Hematopoietic multipotent progenitor cell treated with erythropoietin and hydrocortisone succinate and interleukin-3 and kit ligand, for 8 days (in vitro differentiated cells): ENCODE results near the gene NOX4.
"Not testable (repeated sequence)": the region's sequence is repeated elsewhere in the genome, so short reads cannot be mapped to it uniquely, and the experiment has no call there.

ENCODE experiments used
- DNase-seq: peaks from one replicate; pipeline ENCODE4 v3.0.0-alpha.2; 2015

NOX4 gene

GRCh38 chr11:89457190-89457589, 34.0 kb downstream of the NOX4 start:
- no peak for DNase-seq

GRCh38 chr11:89456681-89457080, 34.5 kb downstream of the NOX4 start:
- no peak for DNase-seq

- no peak for DNase-seq
These were observed 38.4 kb downstream of the NOX4 start for GRCh38 chr11:89452780-89453179.

- DNase-seq: no peak
These were observed 43.3 kb downstream of the NOX4 start for GRCh38 chr11:89447845-89448244.

GRCh38 chr11:89443361-89444322, 47.5 kb downstream of the NOX4 start:
- no peak for DNase-seq

- no peak for DNase-seq
These were observed 48.4 kb downstream of the NOX4 start for GRCh38 chr11:89442801-89443200.

GRCh38 chr11:89441606-89442005, 49.6 kb downstream of the NOX4 start:
- DNase-seq: no peak

DNA sequence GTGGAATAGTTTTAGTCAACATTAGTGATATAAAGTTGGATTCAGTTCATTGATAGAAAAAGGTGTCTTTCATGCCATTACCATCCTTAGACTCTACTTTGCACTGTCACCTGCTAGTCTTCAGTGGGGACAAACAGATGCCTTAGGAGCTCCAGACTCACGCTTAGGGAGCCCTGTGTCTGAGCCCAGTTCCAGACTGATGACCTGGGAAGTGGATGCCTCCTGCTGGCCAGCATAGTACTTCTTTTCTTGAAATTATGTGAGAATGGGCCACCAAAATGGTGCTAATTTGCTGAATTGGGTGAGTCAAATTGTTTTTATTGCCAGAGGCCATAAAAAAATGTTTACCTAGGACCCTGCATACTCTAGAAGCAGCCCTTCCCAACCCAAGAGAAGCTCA, 53.9 kb downstream of the NOX4 start:
- DNase-seq: no peak

DNA sequence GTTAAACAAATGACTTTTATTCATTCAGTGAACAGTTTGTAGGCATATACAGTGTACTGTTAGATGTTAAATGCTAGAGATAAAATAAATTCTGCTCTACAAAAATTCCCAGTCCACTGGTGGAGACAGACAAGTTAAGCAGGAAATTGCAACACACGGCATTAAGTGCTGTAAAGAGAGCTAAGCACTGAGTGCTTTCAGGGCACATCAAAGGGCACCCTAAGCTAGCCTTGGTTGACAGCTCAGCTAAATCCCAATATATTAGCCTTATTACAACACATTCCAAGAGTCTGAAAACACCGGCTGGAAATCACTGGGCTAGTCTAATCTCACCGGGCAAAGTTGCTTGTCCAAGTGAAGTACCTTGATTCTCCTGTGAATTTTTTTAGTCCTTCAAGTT, 55.1 kb downstream of the NOX4 start:
- no peak for DNase-seq

GRCh38 chr11:89433278-89433677, 57.9 kb downstream of the NOX4 start:
- DNase-seq: no peak

- not testable (repeated sequence) for DNase-seq
These were observed 59.0 kb downstream of the NOX4 start for GRCh38 chr11:89432182-89432581.

- not testable (repeated sequence) for DNase-seq
These were observed 64.7 kb downstream of the NOX4 start for GRCh38 chr11:89426501-89426900.

DNA sequence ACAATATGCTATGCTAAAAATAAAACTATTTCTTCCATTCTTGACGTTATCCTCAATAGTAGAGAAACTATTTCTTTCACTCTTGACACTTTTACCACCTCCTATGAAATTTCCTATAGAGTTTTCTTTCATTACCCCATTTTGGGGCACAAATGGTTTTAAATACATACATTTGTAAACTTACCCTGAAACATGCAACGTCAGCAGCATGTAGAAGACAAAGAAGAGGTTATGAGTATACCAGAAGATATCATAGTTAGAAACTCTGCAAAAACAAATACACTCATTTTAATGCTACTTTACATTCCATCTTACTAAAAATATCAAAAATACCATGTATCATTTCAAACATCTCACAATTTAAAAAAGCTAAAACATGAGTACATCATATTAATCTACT, 69.5 kb downstream of the NOX4 start:
- no peak for DNase-seq

GRCh38 chr11:89420981-89421380, 70.2 kb downstream of the NOX4 start:
- DNase-seq: no peak

DNA sequence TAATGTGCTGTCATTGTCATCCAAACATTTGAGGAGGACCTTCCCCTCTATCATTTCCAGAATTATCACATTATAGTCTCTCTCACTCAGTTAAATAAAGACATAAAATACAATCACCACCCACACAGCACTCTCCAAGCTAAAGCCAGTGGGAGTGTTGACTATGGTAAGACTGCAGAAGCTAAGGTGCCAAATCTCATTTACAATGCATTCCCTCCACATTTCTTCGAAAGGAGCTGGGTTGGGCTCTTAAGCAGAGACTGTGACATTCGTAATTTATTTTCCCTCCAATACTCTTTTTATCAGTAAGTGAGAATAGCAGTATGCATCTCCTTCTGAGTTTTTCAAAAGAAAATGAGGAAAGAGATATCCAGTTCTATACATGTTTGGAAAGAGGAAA, 74.2 kb downstream of the NOX4 start:
- DNase-seq: no peak

DNA sequence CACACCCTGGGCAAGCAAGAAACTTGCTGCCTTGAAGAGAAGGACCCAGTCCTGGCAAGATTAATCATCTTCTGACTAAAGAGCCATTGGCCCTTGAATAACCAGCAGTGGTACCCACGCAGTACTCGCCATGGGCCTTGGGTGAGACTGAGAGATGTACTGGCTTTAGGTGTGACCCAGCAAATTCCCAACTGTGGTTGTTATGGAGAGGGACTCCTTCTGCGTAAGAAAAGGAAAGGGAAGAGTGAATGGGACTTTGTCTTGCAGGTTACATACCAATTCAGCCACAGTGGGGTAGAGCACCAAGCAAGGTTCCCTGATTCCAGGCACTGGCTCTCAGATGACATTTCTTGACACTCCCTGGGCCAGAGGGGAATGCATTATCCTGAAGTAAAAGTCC, 80.1 kb downstream of the NOX4 start:
- DNase-seq: not testable (repeated sequence)

GRCh38 chr11:89410666-89411065, 80.5 kb downstream of the NOX4 start:
- DNase-seq: not testable (repeated sequence)

DNA sequence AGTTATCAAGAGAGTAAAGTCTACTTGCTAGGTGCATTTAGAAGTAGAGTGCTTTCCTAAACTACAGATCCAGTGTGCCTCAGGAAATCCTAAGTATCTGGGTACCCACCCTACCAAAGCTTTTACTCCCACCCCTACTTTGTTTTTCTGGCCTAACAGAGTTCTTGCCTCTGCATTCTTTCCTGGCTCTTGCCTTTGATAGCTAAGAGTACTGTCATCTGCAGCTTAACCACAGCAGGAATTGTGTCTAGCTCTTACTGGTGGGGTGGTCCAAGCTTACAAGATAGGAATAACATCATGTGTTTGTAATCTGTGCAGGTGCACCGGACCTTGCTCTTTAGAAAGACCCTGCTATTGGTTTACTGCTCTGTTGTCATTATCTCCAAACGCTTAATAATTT, 82.7 kb downstream of the NOX4 start:
- not testable (repeated sequence) for DNase-seq

- DNase-seq: no peak
These were observed 85.5 kb downstream of the NOX4 start for GRCh38 chr11:89405629-89406028.

GRCh38 chr11:89391654-89392053, 99.5 kb downstream of the NOX4 start:
- not testable (repeated sequence) for DNase-seq

GRCh38 chr11:89387501-89387900, 103.7 kb downstream of the NOX4 start:
- not testable (repeated sequence) for DNase-seq

- DNase-seq: not testable (repeated sequence)
These were observed 108.2 kb downstream of the NOX4 start for GRCh38 chr11:89382986-89383385.

- DNase-seq: no peak
These were observed 110.1 kb downstream of the NOX4 start for GRCh38 chr11:89381094-89381493.

GRCh38 chr11:89379976-89380771, 111.0 kb downstream of the NOX4 start:
- not testable (repeated sequence) for DNase-seq
